ENCODE results near the gene IRF7.

The IRF7 gene

DNA sequence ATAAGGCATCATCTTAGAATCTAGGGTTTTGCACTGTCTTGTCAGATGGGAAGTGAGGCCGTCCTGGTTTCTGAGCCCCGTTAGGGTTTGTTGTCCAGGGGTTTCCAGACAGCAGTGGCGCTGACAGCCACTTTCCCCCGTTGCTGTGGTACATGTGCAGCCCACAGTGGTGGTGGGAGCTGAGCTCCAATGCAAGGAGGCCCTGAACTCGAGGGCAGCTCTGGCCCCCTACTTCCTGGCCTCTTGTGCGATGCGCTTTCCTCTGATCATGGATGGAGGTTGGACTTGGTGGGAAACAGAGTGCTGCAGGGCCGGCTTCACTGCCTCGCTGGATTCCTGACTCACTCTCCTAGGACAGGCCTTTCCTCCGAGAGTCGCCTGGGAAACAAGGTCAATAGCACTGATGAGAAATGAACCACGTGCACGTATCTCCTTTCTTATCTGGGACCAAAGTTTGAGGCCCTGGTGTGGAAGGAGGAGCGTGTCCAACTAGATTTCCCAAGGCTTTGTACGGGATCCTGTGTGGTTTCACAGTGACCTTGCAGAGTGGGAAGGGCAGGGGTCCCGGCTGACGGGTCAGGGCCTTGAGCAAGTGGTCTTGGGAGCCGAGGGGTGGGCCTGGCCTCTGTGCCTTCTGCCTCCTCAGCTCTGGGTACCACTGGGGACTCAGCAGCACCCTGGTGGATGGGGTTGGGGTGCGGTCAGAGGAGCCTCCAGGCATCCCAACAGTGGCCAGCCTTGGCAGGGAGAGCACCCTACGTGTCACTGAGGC, 35.7 kb downstream of the IRF7 start:
- no peak overlapping the region for H3K4me3 ChIP-seq (ENCODE audit: low read depth, low read length)
- ChIA-PET CTCF (no interaction called here), POLR2A (interaction anchor here (0.7 kb wide), 3 partner anchors 22 to 151 kb away, joined by 3 to 4 read pairs (median 3); no protein-coding TSS in a partner anchor)
- DNase-seq (ENCODE audit: low read depth, low spot score), result no peak
- TF ChIP-seq, protein P1, sequence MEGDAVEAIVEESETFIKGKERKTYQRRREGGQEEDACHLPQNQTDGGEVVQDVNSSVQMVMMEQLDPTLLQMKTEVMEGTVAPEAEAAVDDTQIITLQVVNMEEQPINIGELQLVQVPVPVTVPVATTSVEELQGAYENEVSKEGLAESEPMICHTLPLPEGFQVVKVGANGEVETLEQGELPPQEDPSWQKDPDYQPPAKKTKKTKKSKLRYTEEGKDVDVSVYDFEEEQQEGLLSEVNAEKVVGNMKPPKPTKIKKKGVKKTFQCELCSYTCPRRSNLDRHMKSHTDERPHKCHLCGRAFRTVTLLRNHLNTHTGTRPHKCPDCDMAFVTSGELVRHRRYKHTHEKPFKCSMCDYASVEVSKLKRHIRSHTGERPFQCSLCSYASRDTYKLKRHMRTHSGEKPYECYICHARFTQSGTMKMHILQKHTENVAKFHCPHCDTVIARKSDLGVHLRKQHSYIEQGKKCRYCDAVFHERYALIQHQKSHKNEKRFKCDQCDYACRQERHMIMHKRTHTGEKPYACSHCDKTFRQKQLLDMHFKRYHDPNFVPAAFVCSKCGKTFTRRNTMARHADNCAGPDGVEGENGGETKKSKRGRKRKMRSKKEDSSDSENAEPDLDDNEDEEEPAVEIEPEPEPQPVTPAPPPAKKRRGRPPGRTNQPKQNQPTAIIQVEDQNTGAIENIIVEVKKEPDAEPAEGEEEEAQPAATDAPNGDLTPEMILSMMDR (IDR thresholded peaks at IDR 0.05; ENCODE audit: insufficient read depth, low read length, missing control alignments), result no peak

DNA sequence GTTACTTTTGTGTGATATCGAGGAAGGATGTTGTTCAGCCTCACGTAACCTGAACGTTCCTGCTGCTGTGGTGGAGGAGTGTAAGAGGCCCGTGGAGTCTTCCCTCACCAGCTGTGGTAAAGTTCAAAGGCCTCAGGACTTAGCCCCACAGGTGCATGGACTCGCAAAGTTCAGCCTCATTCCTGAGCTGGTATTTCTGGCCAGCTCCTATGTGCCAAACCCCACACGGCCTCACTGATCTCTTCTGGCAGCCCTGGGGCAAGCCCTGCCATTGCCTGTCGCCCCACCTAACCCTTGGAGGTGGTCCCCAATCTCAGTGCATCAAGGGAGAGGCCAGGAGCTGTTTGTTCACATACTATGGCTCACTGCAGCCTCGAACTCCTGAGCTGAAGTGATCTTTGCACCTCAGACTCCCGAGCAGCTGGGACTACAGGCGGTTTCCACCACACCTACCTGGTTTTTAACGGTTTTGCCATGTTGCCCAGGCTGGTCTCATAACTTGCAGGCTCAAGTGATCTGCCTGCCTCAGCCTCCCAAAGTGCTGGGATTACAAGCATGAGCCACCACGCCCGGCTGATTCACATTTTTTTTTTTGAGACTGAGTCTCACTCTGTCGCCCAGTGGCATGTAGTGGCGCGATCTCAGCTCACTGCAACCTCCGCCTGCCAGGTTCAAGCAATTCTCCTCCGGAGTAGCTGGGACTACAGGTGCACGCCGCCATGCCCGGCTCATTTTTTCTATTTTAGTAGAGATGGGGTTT, 37.3 kb downstream of the IRF7 start:
- ChIA-PET POLR2A (no interaction called here), CTCF (interaction anchor here (1.1 to 1.4 kb wide), 2 partner anchors 22 to 59 kb away, joined by 3 to 4 read pairs; no protein-coding TSS in a partner anchor)
- H3K4me3 ChIP-seq (ENCODE audit: low read depth, low read length), result peak overlapping the region; percentile 92

DNA sequence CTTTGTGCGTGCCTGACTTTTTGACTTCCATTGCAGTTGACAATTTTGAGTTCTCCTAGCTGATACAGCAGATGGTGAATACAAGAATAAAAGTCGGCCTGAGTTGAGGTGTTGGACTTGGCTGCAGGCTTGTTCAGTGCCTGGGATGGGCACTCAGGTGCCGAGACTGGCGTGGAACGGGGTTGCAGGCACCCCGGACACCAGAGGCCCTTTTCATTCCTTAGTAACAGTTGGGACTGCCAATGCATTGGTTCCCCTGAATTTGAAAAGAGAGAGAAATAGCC, 38.2 kb downstream of the IRF7 start:
- H3K4me3 ChIP-seq (ENCODE audit: low read depth, low read length), result peak overlapping the region; percentile 92
- CTCF ChIA-PET, result interaction anchor here (1.1 to 1.4 kb wide), 2 partner anchors 21 to 58 kb away, joined by 3 to 4 read pairs; no protein-coding TSS in a partner anchor
- POLR2A ChIA-PET, result no interaction called here
- TF ChIP-seq, protein P1 (IDR thresholded peaks at IDR 0.05; ENCODE audit: insufficient read depth, low read length, missing control alignments), result no peak
- no peak for DNase-seq (ENCODE audit: low read depth, low spot score)

More for the DNA sequence above, 37.3 kb downstream of the IRF7 start:
- TF ChIP-seq, protein P1 (IDR thresholded peaks at IDR 0.05; ENCODE audit: insufficient read depth, low read length, missing control alignments), result no peak
- no peak for DNase-seq (ENCODE audit: low read depth, low spot score)

DNA sequence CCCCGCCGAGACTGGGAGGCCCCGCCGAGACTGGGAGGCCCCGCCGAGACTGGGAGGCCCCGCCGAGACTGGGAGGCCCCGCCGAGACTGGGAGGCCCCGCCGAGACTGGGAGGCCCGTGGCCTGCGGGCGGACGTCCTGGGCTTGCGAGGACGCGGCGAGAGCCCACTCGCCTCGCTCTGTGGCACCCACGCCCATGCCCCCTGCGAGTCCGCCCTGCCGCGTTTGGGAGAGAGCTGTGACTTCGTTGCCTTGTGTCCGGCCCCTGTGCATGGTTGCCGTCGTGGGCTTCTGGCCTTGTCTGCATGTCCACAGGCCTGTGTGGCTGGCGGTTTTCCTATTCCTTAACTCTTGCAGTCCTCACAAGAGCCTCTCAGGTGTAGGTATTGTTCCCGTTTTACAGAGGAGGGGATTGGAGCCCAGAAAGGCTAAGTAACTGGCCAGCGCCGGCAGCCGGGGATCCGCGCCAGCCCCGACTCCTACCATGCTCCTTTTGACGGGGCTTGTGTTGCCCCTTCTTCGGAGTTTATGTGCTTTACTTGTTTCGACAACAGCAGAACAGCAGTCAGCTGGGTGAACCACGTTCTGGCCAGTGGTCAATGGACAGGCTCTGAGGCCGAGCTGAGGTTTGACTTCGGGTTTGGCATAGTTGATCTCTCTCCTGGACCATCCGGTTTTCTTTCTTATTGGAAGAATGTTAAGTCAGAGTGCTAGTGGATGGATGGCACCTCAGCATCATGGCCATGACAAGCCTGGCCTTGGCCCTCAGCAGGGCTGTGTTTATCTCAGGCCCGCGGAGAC, 38.7 kb downstream of the IRF7 start:
- CTCF ChIA-PET, result interaction anchor here (1.1 to 1.4 kb wide), 2 partner anchors 21 to 58 kb away, joined by 3 to 4 read pairs; no protein-coding TSS in a partner anchor
- TF ChIP-seq, protein P1 (IDR thresholded peaks at IDR 0.05; ENCODE audit: insufficient read depth, low read length, missing control alignments), result no peak
- no peak for DNase-seq (ENCODE audit: low read depth, low spot score)
- POLR2A ChIA-PET, result no interaction called here
- H3K4me3 ChIP-seq (ENCODE audit: low read depth, low read length), result peak overlapping the region; percentile 92

DNA sequence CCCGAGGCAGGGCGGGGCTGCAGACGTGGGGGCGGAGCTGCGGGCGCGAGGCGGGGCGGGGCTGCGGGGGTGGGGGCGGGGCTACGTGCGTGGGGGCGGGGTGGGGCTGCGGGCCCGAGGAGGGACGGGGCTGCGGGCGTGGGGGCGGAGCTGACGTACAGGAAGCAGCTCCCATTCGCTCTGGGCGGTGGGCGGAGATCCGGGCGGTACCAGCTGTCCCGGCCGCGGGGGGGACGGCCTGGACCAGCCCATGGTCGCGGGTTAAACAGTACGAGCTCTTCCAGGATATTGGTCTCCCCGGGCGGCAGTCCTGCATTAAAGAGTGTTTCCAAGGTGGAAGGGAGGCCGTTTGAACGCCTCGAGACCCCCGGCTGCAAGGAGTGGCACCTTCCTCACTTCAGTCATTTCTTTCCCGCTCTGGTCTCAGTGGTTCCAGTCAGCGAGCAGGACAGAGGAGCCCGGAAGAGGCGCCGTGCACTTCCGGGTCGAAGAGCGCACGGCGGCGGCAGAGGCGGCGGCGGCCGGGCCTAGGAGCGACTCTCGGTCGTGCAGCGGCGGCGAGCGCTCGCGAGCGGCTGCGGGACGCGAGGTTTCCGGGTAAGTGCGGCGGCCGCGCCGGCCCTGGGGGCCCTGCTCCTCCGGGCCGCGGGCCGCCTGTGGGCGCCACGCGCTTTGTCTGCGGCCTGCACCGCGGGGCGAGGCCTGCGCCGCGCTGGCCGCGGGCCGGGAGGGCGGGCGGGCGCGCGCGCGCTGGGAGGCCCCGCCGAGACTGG, 39.6 kb downstream of the IRF7 start, which contains the start of gene PHRF1:
Gene PHRF1 (plus strand): TSS at position 475 of the 773 bp plus-strand sequence. CDS start 5,043 bp downstream, outside the sequence.
- ChIA-PET POLR2A (interaction anchor here (0.9 to 1.4 kb wide), 6 partner anchors 9 to 121 kb away, joined by 3 to 4 read pairs (median 4); partner anchors contain the start of gene HRAS), CTCF (interaction anchor here (0.8 to 0.9 kb wide), 2 partner anchors 16 to 21 kb away, joined by 3 to 4 read pairs; partner anchors contain the start of gene LMNTD2)
- DNase-seq (ENCODE audit: low read depth, low spot score), result peak; percentile 61
- TF ChIP-seq, protein P1 (IDR thresholded peaks at IDR 0.05; ENCODE audit: insufficient read depth, low read length, missing control alignments), result no peak
- H3K4me3 ChIP-seq (ENCODE audit: low read depth, low read length), result peak within 1 kb of the TSS; percentile 92
